Ascending aorta (tissue), 2 donors: ENCODE measurements around the gene PANX2. TPM values are rescaled to one million over a fixed set of nuclear protein-coding genes. Genes with fewer than 3 reads are reported as not detected.

Source experiments
- DNase-seq, 2 donors: peaks; one replicate each; pipeline ENCODE4 v3.0.0-alpha.2; 2019; ENCODE audit warnings: low spot score in 2 of 2
- H3K27ac ChIP-seq, 2 donors: fragments of 200-600 bp; sonication (generic); one replicate each; pipeline ENCODE4 v1.5.1; 2016 to 2017; ENCODE audit warnings: mild to moderate bottlenecking in 1 of 2
- H3K27me3 ChIP-seq: fragments of 200-600 bp; sonication (generic); one replicate; pipeline ENCODE4 v1.5.1; 2017
- H3K36me3 ChIP-seq, 2 donors: fragments of 200-600 bp; sonication (generic); one replicate each; pipeline ENCODE4 v1.5.1; 2016
- H3K4me1 ChIP-seq, 2 donors: fragments of 200-600 bp; sonication (generic); one replicate each; pipeline ENCODE4 v1.5.1; 2016 to 2017; ENCODE audit warnings: mild to moderate bottlenecking in 1 of 2
- H3K4me3 ChIP-seq, 2 donors: fragments of 200-600 bp; sonication (generic); one replicate each; pipeline ENCODE4 v1.5.1; 2016 to 2017; ENCODE audit warnings: mild to moderate bottlenecking in 1 of 2
- H3K9me3 ChIP-seq, 2 donors: fragments of 200-600 bp; sonication (generic); one replicate each; pipeline ENCODE4 v1.5.1; 2016
- CTCF ChIP-seq, 3 experiments: fragments of 200-600 bp in 2 of 3; fragments of 450-650 bp in 1 of 3; sonication (generic) in 2 of 3; IDR thresholded peaks; one replicate each; pipeline ENCODE4 v1.5.1; 2016 to 2019; ENCODE audit warnings: antibody characterized with exemption in 3 of 3, mild to moderate bottlenecking in 1 of 3, moderate library complexity in 1 of 3
- intact Hi-C: fragments of 100-400 bp; cut with DNase I; formaldehyde crosslinking; loops from one replicate; pipeline ENCODE4 v1.15.1; 2023
- total RNA-seq: library from RNA; depleted of rRNA; stranded (reverse); fragments of >200 nt; gene quantifications from one replicate; pipeline ENCODE4 v1.1.0, GENCODE V29; 2016

Gene PANX2
- total RNA-seq, 1 donor from 2014 or later = 0.32 TPM

GRCh38 chr22:50148166-50148500 lies 22.4 kb upstream of the PANX2 start:
- Histone ChIP-seq H3K27me3 (peaks cover 4% of the 10 kb centered on the region), H3K27ac (no peak overlapping the region), H3K36me3 (no peaks in the 10 kb centered on the region), H3K4me1 (no peaks in the 10 kb centered on the region), H3K9me3 (no peaks in the 10 kb centered on the region), H3K4me3 (no peak overlapping the region)
- TF ChIP-seq CTCF (IDR thresholded peaks at IDR 0.05) = no peak
- intact Hi-C loops = no loop called here
- no peak for DNase-seq

- no peaks in the 10 kb centered on the region for H3K36me3 ChIP-seq
- peaks cover 4% of the 10 kb centered on the region for H3K27me3 ChIP-seq
- peak; percentile 8 to 65 (median 37) for TF ChIP-seq CTCF (IDR thresholded peaks at IDR 0.05)
- no peak overlapping the region for H3K27ac ChIP-seq
- H3K9me3 ChIP-seq = no peaks in the 10 kb centered on the region
- intact Hi-C loops = no loop called here
- no peak for DNase-seq
- H3K4me3 ChIP-seq = no peak overlapping the region
- no peaks in the 10 kb centered on the region for H3K4me1 ChIP-seq
Observed at GRCh38 chr22:50148991-50149721, 21.4 kb upstream of the PANX2 start.

GRCh38 chr22:50150161-50151129 lies 20.1 kb upstream of the PANX2 start:
- Histone ChIP-seq H3K4me3 (no peak overlapping the region), H3K9me3 (no peaks in the 10 kb centered on the region), H3K36me3 (no peaks in the 10 kb centered on the region), H3K27ac (no peak overlapping the region), H3K4me1 (no peaks in the 10 kb centered on the region), H3K27me3 (peaks cover 4% of the 10 kb centered on the region)
- DNase-seq = no peak
- intact Hi-C loops = no loop called here
- no peak for TF ChIP-seq CTCF (IDR thresholded peaks at IDR 0.05)

- Histone ChIP-seq H3K4me3 (no peak overlapping the region), H3K36me3 (no peaks in the 10 kb centered on the region), H3K27me3 (peaks cover 4% of the 10 kb centered on the region), H3K9me3 (no peaks in the 10 kb centered on the region), H3K27ac (no peak overlapping the region), H3K4me1 (no peaks in the 10 kb centered on the region)
- DNase-seq = no peak
- intact Hi-C loops = no loop called here
- no peak for TF ChIP-seq CTCF (IDR thresholded peaks at IDR 0.05)
Observed at GRCh38 chr22:50151571-50152537, 18.7 kb upstream of the PANX2 start.

GRCh38 chr22:50153056-50153755 lies 17.3 kb upstream of the PANX2 start:
- DNase-seq = no peak
- Histone ChIP-seq H3K27ac (no peak overlapping the region), H3K27me3 (peaks cover 4% of the 10 kb centered on the region), H3K4me3 (no peak overlapping the region), H3K9me3 (no peaks in the 10 kb centered on the region), H3K4me1 (no peaks in the 10 kb centered on the region), H3K36me3 (no peaks in the 10 kb centered on the region)
- intact Hi-C loops = no loop called here
- no peak for TF ChIP-seq CTCF (IDR thresholded peaks at IDR 0.05)
